OCI-LY3 (cell line): ENCODE results near the gene LDLRAD4.

Experiments
- CTCF ChIP-seq: fragments of 200-600, 300-600 bp; sonication (generic); IDR thresholded peaks from 2 replicates; pipeline ENCODE4 v1.5.1; 2014; ENCODE audit warnings: antibody characterized with exemption, low read length, low read depth
- EZH2phosphoT487 ChIP-seq: fragments of 200-600 bp; shearing (Covaris generic); IDR thresholded peaks from 2 replicates; pipeline ENCODE4 v1.6.1; 2018; ENCODE audit warnings: antibody characterized with exemption, mixed run types, low read depth

GRCh38 chr18:13603304-13604019, 384.9 kb downstream of the LDLRAD4 start:
- TF ChIP-seq CTCF = no peak
- TF ChIP-seq EZH2phosphoT487 = no peak
